GM12878 (cell line): Measurements from ENCODE around the gene COL4A3. TPM values are rescaled to one million over a fixed set of nuclear protein-coding genes. Genes with fewer than 3 reads are reported as not detected.
A peak's percentile ranks its signal among the peaks of the same experiment; 100 is the strongest.

Source experiments
- ASH2L ChIP-seq: fragments of 300-600, 200-600 bp; sonication (generic); IDR thresholded peaks from 2 replicates; pipeline ENCODE4 v1.6.1; 2017; ENCODE audit warnings: low read depth, mild to moderate bottlenecking, borderline replicate concordance
- CHD1 ChIP-seq: IDR thresholded peaks from 2 replicates; pipeline ENCODE4 v1.6.1; 2012; ENCODE audit warnings: low read depth, low read length, improper control_type of control experiment
- CHD4 ChIP-seq: fragments of 200-600 bp; sonication (generic); IDR thresholded peaks from 2 replicates; pipeline ENCODE4 v1.6.1; 2016; ENCODE audit warnings: mild to moderate bottlenecking
- EED ChIP-seq: sonication (generic); IDR thresholded peaks from 2 replicates; pipeline ENCODE4 v1.6.1; 2016; ENCODE audit warnings: antibody characterized with exemption, low read depth
- HCFC1 ChIP-seq: fragments of 150-350 bp; IDR thresholded peaks from 2 replicates; pipeline ENCODE4 v1.6.1; 2014; ENCODE audit warnings: low read length
- HDGF ChIP-seq: fragments of 450-650 bp; IDR thresholded peaks from 2 replicates; pipeline ENCODE4 v1.6.1; 2016; ENCODE audit warnings: antibody characterized with exemption
- IRF4 ChIP-seq: IDR thresholded peaks from 2 replicates; pipeline ENCODE4 v1.6.1; 2011; ENCODE audit warnings: low read depth, low read length
- JUNB ChIP-seq: IDR thresholded peaks from 2 replicates; pipeline ENCODE4 v1.6.1; 2016; ENCODE audit warnings: antibody characterized with exemption, mild to moderate bottlenecking
- KLF5 ChIP-seq: fragments of 450-650 bp; IDR thresholded peaks from 2 replicates; pipeline ENCODE4 v1.6.1; 2014; ENCODE audit warnings: mild to moderate bottlenecking; ENCODE audit not compliant: partially characterized antibody
- RBBP5 ChIP-seq: fragments of 200-600 bp; sonication (generic); conservative IDR thresholded peaks from 2 replicates; pipeline ENCODE4 v1.6.1; 2016
- RCOR1 ChIP-seq: conservative IDR thresholded peaks from 2 replicates; pipeline ENCODE4 v1.6.1; 2012; ENCODE audit warnings: low read depth, low read length, improper control_type of control experiment
- SMAD5 ChIP-seq: IDR thresholded peaks from 2 replicates; pipeline ENCODE4 v1.6.1; 2016; ENCODE audit warnings: antibody characterized with exemption, low read depth
- SP1 ChIP-seq: IDR thresholded peaks from one replicate; pipeline ENCODE4 v1.6.1; 2011; ENCODE audit warnings: low read depth, low read length
- STAT3 ChIP-seq: IDR thresholded peaks from 2 replicates; pipeline ENCODE4 v1.6.1; 2011; ENCODE audit warnings: low read depth, low read length, improper control_type of control experiment
- TCF12 ChIP-seq: IDR thresholded peaks from 2 replicates; pipeline ENCODE4 v1.6.1; 2011; ENCODE audit warnings: low read depth, mild to moderate bottlenecking, low read length
- TCF7 ChIP-seq: IDR thresholded peaks from 2 replicates; pipeline ENCODE4 v1.6.1; 2014; ENCODE audit warnings: antibody characterized with exemption, borderline replicate concordance
- polyA plus RNA-seq, 11 experiments: library from polyadenylated mRNA; depleted of rRNA in 4 of 11; unstranded in 6 of 11; stranded (reverse) in 5 of 11; fragments of >200 nt; fragmentation: Nextera tagmentation in 4 of 11; fragmentation: Illumina TruSeq in 1 of 11; extraction: Ambion mirVana in 4 of 11; extraction: Trizol in 1 of 11; gene quantifications; 1 replicate in 1 of 11; 2 replicates in 10 of 11; pipeline versions ENCODE4 v1.2.1 to v1.2.3, GENCODE V29; 2011 to 2016; ENCODE audit warnings: inconsistent platforms in 2 of 11, missing spikeins in 2 of 11, low read depth in 1 of 11
- total RNA-seq, 4 experiments: library from RNA; depleted of rRNA in 3 of 4; stranded (reverse); fragments of >200 nt in 3 of 4; fragmentation: Illumina TruSeq in 1 of 4; extraction: Trizol in 1 of 4; gene quantifications; 2 replicates each; pipeline versions ENCODE4 v1.2.1 to v1.2.3, GENCODE V29; 2013 to 2021
- TF ChIP-seq, protein P1 (sequence below): fragments of 450-650 bp; IDR thresholded peaks from 2 replicates; pipeline ENCODE4 v1.6.1; 2016; ENCODE audit warnings: mild to moderate bottlenecking
- TF ChIP-seq, protein P2 (sequence below): fragments of 450-650 bp; IDR thresholded peaks from 2 replicates; pipeline ENCODE4 v1.6.1; 2016; ENCODE audit warnings: mild to moderate bottlenecking
- TF ChIP-seq, protein P3 (sequence below): IDR thresholded peaks from 2 replicates; pipeline ENCODE4 v1.6.1; 2012; ENCODE audit warnings: low read depth, low read length, improper control_type of control experiment
- TF ChIP-seq, protein P4 (sequence below): IDR thresholded peaks from 2 replicates; pipeline ENCODE4 v1.6.1; 2012; ENCODE audit warnings: low read depth, low read length, improper control_type of control experiment
- TF ChIP-seq, protein P5 (sequence below): fragments of 450-650 bp; IDR thresholded peaks from 2 replicates; pipeline ENCODE4 v1.6.1; 2017; ENCODE audit warnings: mild to moderate bottlenecking, moderate library complexity
- TF ChIP-seq, protein P6 (sequence below): IDR thresholded peaks from 2 replicates; pipeline ENCODE4 v1.6.1; 2011; ENCODE audit warnings: mild to moderate bottlenecking, low read depth, low read length, moderate library complexity; ENCODE audit not compliant: insufficient replicate concordance

Gene COL4A3
- total and polyA plus RNA-seq, 10 of the 15 experiments (the other 5 are each of a cell fraction or from before 2014, with no cell fraction given) = 0.34 to 10.5 (median 3.8) TPM

DNA sequence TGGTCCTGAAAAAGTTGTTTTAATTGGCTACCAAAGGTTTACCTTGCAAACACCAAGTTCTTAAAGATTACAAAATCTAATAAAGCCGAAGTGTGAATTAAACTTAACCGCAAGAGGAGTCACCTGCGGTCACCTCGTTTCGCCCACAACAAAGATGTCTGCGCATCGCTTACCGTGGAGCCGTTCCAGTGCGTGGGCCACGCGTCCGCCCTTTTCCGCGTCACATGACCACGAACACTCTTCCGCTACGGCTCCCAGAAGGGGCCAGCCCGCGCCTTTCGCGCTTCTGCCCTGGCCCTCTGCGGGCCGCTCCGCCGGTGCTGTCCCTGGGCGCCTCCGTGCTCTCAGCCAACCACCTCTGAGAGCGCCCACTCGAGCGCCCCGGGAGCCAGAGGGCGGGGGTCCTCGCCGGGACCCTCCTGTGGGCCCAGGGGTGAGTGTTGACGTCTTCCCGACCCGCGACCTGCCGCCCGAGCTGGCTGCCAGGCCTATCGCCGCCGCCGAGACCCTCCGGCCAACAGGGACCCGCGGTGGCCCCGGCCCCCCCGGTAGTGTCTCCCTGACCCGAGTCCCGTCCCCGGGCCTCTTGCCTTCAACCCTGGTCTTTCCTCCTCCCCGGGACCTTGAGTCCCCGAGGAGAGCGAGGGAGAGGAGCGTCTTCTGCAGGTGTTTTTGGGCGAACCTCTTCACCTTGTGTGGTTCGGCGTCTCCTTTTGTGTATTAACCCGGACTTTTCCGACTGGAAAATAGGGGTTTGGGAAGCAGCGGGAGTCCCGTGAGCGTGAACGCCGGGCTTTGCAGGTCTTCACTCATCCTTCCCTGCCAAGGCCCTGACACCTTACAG, 160.8 kb downstream of the COL4A3 start, which contains the start of gene MFF (continued):
- TF ChIP-seq JUNB (no peak; the same call in 1 of the 2 replicates), SP1 (peak; percentile 80), CHD4 (no peak), CHD1 (no peak), KLF5 (peak; percentile 90), RBBP5 (no peak), TCF7 (peak; percentile 87; the same call in 1 of the 2 replicates), HDGF (no peak), EED (0 out of 2 replicates have a peak, but pooled peaks have one; percentile 27), ASH2L (0 out of 2 replicates have a peak, but pooled peaks have one; percentile 14), RCOR1 (0 out of 2 replicates have a peak, but pooled peaks have one; percentile 66), IRF4 (peak; percentile 83), STAT3 (no peak), HCFC1 (peak; percentile 86), SMAD5 (peak; percentile 37; the same call in 1 of the 2 replicates), TCF12 (0 out of 2 replicates have a peak, but pooled peaks have one; percentile 20)
- TF ChIP-seq, protein P1, sequence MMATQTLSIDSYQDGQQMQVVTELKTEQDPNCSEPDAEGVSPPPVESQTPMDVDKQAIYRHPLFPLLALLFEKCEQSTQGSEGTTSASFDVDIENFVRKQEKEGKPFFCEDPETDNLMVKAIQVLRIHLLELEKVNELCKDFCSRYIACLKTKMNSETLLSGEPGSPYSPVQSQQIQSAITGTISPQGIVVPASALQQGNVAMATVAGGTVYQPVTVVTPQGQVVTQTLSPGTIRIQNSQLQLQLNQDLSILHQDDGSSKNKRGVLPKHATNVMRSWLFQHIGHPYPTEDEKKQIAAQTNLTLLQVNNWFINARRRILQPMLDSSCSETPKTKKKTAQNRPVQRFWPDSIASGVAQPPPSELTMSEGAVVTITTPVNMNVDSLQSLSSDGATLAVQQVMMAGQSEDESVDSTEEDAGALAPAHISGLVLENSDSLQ = no peak
- TF ChIP-seq, protein P2, sequence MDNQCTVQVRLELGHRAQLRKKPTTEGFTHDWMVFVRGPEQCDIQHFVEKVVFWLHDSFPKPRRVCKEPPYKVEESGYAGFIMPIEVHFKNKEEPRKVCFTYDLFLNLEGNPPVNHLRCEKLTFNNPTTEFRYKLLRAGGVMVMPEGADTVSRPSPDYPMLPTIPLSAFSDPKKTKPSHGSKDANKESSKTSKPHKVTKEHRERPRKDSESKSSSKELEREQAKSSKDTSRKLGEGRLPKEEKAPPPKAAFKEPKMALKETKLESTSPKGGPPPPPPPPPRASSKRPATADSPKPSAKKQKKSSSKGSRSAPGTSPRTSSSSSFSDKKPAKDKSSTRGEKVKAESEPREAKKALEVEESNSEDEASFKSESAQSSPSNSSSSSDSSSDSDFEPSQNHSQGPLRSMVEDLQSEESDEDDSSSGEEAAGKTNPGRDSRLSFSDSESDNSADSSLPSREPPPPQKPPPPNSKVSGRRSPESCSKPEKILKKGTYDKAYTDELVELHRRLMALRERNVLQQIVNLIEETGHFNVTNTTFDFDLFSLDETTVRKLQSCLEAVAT = peak; percentile 99
- TF ChIP-seq, protein P3, sequence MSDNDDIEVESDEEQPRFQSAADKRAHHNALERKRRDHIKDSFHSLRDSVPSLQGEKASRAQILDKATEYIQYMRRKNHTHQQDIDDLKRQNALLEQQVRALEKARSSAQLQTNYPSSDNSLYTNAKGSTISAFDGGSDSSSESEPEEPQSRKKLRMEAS = peak; percentile 87; the same call in 1 of the 2 replicates
- TF ChIP-seq, protein P4, sequence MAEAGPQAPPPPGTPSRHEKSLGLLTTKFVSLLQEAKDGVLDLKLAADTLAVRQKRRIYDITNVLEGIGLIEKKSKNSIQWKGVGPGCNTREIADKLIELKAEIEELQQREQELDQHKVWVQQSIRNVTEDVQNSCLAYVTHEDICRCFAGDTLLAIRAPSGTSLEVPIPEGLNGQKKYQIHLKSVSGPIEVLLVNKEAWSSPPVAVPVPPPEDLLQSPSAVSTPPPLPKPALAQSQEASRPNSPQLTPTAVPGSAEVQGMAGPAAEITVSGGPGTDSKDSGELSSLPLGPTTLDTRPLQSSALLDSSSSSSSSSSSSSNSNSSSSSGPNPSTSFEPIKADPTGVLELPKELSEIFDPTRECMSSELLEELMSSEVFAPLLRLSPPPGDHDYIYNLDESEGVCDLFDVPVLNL = 0 out of 2 replicates have a peak, but pooled peaks have one; percentile 10
- TF ChIP-seq, protein P5, sequence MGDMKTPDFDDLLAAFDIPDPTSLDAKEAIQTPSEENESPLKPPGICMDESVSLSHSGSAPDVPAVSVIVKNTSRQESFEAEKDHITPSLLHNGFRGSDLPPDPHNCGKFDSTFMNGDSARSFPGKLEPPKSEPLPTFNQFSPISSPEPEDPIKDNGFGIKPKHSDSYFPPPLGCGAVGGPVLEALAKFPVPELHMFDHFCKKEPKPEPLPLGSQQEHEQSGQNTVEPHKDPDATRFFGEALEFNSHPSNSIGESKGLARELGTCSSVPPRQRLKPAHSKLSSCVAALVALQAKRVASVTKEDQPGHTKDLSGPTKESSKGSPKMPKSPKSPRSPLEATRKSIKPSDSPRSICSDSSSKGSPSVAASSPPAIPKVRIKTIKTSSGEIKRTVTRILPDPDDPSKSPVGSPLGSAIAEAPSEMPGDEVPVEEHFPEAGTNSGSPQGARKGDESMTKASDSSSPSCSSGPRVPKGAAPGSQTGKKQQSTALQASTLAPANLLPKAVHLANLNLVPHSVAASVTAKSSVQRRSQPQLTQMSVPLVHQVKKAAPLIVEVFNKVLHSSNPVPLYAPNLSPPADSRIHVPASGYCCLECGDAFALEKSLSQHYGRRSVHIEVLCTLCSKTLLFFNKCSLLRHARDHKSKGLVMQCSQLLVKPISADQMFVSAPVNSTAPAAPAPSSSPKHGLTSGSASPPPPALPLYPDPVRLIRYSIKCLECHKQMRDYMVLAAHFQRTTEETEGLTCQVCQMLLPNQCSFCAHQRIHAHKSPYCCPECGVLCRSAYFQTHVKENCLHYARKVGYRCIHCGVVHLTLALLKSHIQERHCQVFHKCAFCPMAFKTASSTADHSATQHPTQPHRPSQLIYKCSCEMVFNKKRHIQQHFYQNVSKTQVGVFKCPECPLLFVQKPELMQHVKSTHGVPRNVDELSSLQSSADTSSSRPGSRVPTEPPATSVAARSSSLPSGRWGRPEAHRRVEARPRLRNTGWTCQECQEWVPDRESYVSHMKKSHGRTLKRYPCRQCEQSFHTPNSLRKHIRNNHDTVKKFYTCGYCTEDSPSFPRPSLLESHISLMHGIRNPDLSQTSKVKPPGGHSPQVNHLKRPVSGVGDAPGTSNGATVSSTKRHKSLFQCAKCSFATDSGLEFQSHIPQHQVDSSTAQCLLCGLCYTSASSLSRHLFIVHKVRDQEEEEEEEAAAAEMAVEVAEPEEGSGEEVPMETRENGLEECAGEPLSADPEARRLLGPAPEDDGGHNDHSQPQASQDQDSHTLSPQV = peak; percentile 37; the same call in 1 of the 2 replicates
- TF ChIP-seq, protein P6, sequence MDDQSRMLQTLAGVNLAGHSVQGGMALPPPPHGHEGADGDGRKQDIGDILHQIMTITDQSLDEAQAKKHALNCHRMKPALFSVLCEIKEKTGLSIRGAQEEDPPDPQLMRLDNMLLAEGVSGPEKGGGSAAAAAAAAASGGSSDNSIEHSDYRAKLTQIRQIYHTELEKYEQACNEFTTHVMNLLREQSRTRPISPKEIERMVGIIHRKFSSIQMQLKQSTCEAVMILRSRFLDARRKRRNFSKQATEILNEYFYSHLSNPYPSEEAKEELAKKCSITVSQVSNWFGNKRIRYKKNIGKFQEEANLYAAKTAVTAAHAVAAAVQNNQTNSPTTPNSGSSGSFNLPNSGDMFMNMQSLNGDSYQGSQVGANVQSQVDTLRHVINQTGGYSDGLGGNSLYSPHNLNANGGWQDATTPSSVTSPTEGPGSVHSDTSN = no peak
